HG02938 (cell line): ENCODE data around the gene RAF1.
"Not testable (repeated sequence)": the region's sequence is repeated elsewhere in the genome, so short reads cannot be mapped to it uniquely, and the experiment has no call there.

Source experiments
- ATAC-seq: cut with Tn5 transposase; IDR thresholded peaks from one replicate; pipeline ENCODE4 v1.9.1; 2021; ENCODE audit warnings: mild to moderate bottlenecking, moderate library complexity; ENCODE audit not compliant: unreplicated experiment

RAF1 gene

DNA sequence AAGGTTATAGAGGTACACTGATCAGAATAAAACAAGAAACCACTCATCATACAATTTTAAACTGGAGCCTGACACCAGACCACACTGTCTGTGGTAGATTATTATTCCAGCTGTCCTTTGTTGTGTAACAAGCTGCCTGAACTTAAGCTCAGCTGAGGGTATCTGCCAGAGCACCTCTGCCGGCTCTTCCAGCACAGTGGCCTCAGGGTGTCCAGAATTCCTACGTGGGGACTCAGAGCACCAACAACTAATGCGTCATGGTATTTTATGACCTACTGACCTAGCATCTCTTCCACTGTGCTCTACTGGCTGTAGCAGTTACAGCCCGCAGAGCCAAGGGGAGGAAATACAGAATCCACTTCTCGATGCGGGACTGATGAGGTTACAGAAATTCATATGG lies 15.6 kb upstream of the RAF1 start:
- no peak for ATAC-seq

DNA sequence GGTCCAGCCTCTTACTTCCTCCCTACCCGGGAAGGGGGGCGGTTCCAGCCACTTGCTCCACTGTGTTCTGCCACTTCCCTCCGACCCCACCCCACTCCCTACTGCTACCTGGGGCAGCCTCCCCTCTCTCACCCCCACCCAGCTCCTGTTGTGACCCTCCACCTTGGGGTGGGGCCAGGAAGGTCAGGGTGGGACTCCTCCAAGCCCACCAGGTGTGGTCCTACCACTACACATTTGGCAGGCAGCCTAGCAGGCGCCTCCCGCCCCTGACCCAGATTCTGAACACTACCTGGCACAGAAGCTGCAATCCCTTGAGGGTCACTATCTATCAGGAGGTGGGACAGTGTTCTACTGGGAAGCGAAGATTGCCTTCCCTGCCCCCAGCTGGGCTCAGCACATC lies 13.7 kb upstream of the RAF1 start:
- ATAC-seq: no peak

DNA sequence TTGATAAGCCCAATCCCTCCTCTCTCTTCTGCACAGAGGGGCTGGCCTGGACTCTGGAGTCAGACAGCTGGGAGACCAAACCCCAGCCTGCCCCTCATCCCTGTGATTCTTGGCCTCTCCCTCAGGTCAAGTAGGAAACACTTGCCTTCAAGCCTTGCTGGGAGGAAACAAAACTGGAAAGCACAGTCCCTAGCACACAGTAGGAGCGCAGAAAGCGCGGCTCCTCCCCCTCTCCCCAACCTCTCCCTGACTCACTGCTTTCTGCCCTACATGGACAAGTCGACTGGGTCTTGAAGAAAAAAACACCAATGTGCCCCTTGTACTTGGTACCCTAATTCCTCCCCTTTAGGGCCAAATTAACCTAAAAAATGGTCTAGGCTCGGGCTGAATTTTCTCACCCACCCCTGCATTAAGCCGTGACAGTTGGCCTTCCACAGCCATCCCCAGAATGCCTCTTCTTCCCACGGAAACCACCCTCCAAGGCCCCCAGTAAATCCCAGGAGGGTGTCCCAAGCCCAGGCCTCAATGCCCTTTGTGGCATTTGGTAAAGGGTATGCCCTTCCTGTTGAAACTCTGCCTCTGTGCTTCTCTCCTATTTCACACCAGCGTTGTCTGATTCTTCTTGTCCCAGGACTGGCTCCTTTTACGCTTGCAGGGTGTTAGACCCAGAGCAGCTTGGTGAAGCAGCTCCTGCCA lies 11.3 kb upstream of the RAF1 start:
- ATAC-seq: no peak

DNA sequence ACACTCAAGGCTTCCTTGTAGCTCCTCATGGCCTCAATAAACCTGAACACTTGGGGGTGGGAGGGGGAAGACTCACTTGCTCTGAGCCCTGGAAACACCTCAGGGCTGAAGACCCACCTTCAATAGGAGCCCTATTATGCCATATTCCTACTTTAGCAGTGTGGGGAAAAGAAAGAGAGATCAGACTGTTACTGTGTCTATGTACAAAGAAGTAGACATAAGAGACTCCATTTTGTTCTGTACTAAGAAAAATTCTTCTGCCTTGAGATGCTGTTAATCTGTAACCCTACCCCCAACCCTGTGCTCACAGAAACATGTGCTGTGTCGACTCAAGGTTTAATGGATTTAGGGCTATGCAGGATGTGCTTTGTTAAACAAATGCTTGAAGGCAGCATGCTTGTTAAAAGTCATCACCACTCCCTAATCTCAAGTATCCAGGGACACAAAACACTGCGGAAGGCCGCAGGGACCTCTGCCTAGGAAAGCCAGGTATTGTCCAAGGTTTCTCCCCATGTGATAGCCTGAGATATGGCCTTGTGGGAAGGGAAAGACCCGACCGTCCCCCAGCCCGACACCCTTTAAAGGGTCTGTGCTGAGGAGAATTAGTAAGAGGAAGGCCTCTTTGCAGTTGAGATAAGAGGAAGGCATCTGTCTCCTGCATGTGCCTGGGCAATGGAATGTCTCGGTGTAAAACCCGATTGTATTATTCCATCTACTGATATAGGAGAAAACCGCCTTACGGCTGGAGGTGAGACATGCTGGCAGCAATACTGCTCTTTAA lies 10.2 kb upstream of the RAF1 start:
- not testable (repeated sequence) for ATAC-seq

DNA sequence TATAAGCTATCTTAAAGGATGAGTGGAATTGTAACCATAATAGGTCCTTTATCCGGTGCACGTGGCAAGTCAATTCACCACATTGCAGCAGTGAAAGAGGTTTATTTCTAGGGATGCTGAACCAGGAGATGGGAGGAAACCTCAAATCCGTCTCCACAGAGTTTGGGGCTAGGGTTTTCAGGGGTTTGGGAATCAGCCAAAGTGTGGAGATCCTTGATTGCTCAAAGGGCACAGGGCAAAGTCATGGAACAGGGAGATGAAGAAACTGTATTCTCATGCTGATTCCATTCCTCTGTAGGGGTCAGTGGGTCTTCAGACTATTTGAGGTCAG lies 7.2 kb upstream of the RAF1 start:
- no peak for ATAC-seq

DNA sequence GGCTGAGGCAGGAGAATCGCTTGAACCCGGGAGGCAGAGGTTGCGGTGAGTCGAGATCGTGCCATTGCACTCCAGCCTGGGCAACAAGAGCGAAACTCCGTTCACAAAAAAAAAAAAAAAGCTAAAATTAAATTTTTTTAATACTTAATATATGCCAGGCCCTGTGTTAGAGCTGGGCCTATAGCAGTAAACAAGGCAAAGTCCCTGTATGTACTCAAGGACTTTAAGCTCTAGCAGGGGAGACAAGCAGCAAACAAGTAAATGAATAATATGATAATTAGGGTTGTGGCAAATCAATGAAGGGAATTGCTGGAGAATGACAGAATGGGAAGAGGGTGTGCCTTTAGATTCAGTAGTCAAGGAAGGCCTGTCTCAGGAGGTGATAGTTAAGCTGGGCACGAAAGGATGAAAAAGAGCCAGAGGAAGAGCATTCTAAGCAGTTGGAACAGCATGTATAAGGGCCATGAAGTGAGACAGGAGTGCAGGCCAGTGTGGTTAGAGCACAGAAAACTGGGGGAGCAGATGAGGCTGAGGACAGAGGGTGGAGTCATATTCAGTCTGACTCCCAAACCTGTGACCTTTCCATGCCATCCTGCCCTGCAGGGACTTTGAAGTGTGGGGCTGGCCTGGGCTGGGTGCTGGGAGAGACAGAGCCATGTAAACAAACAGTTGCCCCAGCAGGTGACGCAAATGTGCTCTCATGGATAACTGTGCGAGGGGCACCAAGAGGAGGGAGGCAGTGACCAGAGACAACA lies 6.6 kb upstream of the RAF1 start:
- no peak for ATAC-seq

DNA sequence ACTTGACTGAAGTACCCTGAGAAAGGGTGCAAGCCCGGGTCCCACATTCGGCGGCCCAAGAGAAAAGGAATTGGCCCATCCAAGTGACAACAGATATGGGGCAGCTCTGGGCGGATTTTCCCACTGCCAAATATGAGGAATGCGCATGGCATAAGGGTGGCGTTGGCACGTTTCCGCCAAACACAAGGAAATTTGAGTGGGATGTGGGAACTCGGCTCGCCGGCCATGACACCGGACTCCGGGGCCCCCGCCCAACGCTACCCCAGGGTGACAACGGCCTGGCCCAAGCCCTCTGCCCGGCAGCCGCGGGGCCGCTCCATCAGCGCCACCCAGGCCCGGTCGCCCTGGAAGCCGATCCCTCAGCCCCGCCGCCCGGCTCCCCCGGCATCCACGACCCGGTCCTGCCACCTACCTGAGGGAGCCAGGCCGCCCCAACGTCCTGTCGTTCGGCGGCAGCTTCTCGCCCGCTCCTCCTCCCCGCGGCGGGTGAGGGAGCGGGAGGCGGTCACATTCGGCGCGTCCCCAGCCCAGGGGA lies 449 bp downstream of the RAF1 start:
- peak; percentile 36 for ATAC-seq

DNA sequence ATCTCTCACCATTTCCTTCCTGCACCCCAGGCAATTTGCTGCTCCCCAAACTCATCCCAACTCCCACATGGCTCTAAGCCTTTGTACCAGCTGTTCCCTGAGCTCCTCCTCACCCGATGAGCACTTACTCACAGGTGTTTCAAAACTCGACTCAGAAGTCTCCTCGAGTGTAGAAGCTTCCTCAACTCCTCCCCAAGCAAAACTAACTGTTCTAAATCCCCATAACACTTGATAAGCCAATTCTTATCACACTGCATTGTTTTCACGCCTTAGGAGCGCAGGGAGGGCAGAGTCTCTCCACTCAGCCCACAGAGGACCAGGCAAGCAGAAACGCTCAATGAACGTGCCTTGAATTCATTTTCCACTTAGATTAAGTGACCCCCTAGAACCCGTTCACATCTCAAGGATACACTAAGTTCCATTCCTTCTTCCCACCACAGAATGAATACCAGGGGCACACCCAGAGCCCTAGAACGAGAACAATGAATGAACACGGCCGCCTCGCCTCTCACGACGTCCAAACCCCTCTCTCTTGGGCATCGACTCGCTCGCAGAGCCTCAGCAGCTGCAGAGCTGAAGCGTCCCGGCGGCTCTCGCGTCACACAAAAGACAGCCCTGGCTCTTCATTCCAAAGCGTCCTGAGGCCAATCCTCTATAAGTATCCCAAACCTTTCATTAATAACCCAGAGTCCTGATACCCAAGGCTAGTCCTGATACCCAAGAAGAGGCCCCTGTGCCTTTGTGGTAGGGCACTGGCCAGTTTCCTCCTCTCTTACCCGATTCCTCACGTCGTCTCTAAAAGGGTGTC lies 1.1 kb downstream of the RAF1 start:
- ATAC-seq: no peak

DNA sequence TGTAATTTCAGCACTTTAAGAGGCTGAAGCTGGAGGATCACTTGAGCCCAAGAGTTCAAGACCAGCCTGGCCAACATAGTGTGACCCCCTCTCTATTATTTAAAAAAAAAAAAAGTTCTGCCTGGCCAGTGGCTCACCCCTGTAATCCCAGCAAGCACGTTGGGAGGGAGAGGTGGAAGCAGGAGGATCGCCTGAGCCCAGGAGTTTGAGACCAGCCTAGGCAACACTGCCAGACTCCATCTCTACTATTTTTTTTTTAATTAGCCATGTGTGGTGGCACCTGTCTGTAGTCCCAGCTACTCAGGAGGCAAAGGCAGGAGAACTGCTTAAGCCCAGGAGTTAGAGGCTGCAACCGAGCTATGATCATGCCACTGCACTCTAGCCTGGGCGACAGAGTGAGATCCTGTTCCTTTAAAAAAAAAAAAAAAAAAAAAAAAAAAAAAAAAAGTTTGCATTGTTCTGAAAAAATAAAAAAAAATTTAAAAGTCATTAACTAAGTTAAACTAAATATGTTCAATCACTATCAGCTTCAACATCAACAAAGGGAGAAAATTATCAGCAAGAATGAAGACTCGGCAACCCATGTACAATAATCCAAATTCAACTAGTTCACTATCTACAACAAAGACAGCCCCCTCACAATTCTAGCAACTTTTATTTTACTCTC lies 1.9 kb downstream of the RAF1 start:
- ATAC-seq: no peak

DNA sequence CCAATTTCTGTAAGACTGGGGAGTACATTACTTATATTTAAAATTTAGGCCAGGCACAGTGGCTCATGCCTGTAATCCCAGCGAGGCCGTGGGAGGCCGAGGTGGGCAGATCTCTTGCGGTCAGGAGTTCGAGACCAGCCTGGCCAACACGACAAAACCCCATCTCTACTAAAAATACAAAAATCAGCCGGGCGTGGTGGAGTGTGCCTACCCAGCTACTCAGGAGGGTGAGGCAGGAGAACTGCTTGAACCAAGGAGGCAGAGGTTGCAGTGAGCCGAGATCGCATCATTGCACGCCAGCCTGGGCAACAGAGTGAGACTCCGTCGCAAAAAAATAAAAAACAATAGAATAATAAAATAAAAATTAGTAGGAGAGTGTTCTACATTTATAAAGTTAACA lies 2.5 kb downstream of the RAF1 start:
- ATAC-seq: not testable (repeated sequence)

DNA sequence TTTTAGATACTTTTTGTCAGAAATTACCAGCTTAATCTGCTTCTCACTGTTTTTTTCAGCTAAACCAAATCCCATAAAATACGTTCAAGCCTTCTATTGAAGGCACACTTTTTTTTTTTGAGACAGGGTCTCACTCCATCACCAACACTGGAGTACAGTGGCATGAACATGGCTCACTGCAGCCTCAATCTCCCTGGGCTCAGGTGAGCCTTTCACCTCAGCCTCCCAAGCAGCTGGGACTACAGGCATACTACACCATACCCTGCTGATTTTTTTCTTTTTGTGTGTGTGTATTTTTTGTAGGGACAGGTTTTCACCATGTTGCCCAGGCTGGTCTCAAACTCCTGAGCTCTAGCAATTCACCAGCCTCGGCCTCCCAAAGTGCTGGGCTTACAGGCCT lies 3.7 kb downstream of the RAF1 start:
- no peak for ATAC-seq

DNA sequence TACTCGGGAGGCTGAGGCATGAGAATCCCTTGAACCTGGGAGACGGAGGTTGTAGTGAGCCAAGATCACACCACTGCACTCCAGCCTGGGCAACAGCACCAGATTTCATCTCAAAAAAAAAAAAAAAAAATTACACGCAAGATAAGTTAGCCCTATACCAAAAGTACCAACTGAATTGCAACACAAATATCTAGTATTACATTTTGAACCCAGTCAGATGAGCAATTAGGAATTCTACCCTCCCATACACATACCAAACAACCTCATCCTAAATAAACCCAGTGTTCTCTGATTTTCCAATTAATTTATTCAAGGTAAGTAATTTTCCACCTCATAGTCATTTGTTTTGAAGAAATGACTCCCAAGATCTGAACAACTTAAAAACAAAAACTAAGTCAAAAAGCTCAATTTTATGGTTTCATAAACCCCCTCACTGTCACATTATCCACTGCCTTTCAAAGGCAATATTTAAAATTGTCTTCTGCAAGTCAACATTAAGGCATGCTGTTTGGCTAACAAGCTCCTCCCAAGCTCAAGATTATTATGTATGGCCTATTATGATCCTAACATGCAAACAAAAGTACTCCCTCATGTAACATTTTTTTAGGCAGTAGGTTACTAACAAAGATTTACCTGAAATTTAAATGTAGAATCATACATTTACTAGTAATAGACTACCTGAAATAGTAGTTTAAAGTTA lies 4.5 kb downstream of the RAF1 start:
- ATAC-seq: no peak

DNA sequence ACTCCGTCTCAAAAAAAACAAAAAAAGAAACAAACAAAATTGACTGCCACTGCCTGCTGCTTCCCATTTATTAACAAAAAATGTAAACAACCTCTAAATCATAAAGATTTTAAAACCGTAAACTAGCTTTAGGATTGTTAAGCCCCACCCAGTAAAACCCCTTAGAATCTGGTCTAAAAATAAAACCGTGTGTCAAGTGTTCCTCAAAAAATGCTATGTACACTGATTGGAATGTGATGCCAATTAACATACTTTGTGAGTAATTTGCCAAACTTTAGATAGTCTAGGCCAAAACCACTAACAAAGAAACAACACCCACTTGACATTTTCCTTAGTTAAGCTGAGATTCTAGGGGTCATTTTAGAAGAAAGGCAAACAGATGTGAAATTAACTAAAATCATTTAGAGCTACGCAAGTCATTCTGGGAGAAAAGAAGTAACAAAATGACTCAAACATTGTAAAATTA lies 5.3 kb downstream of the RAF1 start:
- ATAC-seq: no peak

DNA sequence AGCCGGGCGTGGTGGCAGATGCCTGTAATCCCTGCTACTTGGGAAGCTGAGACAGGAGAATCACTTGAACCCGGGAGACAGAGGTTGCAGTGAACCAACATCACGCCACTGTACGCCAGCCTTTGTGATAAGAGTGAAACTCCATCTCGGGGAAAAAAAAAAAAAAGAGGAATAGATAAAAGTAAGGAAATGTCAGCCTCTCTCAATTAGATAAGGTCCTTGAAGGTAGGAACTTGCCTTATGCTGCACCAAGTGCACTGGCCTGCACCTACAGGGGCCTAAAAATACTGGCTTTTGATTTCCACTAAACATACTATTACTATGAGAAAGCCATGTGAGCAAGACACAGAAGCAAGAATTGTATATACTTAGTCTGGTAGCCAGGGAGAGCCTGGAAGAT lies 7.1 kb downstream of the RAF1 start:
- no peak for ATAC-seq

DNA sequence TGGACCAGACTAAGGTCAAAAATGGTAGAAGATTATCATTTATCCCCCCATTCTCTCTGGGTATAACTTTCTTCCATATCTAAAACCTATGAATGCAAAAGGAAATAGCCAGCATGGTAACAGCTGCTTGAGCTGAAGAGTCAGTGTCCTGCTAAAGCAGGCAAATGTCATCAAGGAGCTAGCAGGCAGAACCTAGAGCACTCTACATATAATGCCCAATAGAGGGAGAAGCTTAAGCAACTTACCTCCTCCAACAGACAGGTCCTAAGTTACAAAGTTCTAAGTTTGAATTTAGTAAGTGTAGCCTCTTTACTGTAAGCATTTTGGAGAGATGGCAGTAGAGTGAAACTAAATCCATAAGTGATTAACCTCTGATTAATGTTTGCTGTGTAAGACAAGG lies 7.7 kb downstream of the RAF1 start:
- no peak for ATAC-seq

DNA sequence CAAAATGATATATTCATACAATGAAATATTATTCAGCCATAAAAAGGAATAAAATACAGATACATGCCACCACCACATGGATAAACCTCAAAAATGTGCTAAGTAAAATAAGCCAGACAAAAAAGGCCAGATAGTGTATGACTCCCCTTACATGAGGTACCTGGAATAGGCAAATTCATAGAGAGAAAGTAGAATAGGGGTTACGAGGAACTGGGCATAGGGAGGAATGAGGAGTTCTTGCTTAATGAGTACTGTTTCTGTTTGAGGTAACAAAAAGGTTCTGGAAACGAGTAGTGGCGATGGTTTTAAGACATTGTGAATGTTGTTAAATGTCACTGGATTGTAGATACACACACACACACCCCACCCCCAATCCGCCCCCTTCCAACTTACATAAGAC lies 8.2 kb downstream of the RAF1 start:
- no peak for ATAC-seq

DNA sequence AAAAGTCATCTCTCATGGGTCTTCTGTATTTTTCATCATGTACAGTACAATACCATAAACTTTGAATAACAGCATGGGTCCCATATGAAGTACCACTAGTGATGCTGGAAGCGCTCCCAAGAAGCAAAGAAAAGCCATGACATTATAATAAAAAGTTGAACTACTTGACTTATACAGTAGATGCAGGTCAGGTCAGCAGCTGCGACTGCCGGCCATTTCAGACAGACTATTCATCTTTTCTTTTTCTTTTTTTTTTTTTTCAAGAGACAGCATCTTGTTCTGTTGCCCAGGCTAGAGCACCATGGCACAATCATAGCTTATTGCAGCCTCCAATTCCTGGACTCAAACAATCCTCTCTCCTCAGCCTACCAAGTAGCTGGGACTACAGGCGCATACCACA lies 10.2 kb downstream of the RAF1 start:
- ATAC-seq: no peak

DNA sequence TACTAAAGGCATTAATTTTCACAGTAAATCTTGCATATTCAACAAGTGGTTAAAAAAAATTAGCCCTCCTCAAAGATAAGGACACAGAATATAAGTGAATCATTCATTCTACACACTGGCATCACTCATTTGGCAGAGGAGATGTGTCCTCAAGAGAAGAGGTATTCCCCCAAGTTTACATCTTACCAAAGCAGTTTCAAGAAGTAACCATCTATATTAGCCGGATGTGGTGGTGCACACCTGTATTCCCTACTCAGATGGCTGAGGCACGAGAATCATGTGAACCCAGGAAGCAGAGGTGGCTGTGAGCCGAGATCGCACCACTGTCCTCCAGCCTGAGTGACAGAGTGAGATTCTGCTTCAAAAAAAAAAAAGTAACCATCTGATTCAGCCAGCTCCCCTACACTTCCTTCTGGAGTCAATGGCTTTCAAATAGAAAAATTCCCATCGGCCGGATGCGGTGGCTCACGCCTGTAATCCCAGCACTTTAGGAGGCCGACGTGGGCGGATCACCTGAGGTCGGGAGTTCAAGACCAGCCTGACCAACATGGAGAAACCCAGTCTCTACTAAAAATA lies 15.4 kb downstream of the RAF1 start:
- ATAC-seq: no peak

DNA sequence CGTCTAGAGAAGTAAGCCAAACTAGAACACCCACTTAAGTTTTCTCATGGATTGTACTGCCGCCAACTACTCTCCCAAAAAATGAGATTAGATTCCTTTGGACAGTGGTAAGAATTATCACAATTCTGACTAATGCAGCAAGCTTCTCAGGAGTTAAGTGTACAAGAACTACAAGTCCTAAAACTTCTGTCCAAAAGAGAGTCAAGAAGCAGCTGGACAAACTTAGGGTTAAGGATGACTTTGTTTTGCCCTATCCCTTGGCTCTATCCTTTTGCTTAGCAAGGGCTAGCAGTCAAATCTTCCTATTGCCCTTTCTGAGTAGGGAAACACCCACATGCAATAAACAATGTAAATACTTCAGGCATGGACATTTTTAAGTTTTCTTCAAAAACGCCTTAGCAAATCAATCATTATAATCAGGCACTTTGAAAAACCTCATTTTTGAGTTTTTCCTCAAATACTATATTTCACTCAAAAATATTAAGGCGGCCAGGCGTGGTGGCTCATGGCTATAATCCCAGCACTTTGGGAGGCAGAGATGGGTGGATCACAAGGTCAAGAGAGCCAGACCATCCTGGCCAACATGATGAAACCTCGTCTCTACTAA lies 19.5 kb downstream of the RAF1 start:
- no peak for ATAC-seq
